HCT116 (cell line): ENCODE data around the gene UVRAG. TPM values are rescaled to one million over a fixed set of nuclear protein-coding genes. Genes with fewer than 3 reads are reported as not detected.

ENCODE experiments used
- ATAC-seq: fragments of 200-7000 bp; cut with Tn5 transposase; 2 replicates; pipeline ENCODE4 v1.9.1; 2020; ENCODE audit warnings: mild to moderate bottlenecking, moderate library complexity
- BruUV-seq: library from RNA; stranded (reverse); fragments of 400-500 nt; replicated peaks from 2 replicates; lab custom pipeline; 2021; lab: Mats Ljungman, UMichigan
- CTCF ChIA-PET: fragments of 300-600 bp; sonication (Branson Sonifier 250); formaldehyde crosslinking; loops from one replicate; lab custom pipeline; 2021; ENCODE audit warnings: antibody characterized with exemption; lab: Charles Lee
- POLR2A ChIA-PET: fragments of 300-600, 350-600 bp; sonication (Branson Sonifier 250); formaldehyde crosslinking; loops from one replicate; lab custom pipeline; 2021; ENCODE audit warnings: antibody characterized with exemption; lab: Charles Lee
- RAD21 ChIA-PET, 2 experiments: fragments of 300-600 bp; sonication (Branson Sonifier 250); formaldehyde crosslinking; loops; one replicate each; lab custom pipeline; 2023; ENCODE audit warnings: low total read pairs in 2 of 2; ENCODE audit not compliant: uncharacterized antibody in 2 of 2, unreplicated experiment in 2 of 2, low non-redundant PET in 1 of 2; lab: Charles Lee
- DNase-seq: peaks from one replicate; pipeline ENCODE4 v3.0.0-alpha.2; 2010; ENCODE audit warnings: low read depth, low spot score
- H2AFZ ChIP-seq: fragments of 200-600 bp; shearing (Covaris generic), sonication (generic); 2 replicates; pipeline ENCODE4 v1.6.1; 2017; ENCODE audit warnings: low read depth, mixed run types, mixed read lengths, antibody characterized with exemption, low read length; ENCODE audit not compliant: poor library complexity, severe bottlenecking
- H3K27ac ChIP-seq: 2 replicates; pipeline ENCODE4 v1.5.1; 2012; ENCODE audit warnings: low read depth, low read length
- H3K27me3 ChIP-seq: fragments of 200-600 bp; sonication (generic); 2 replicates; pipeline ENCODE4 v1.6.1; 2016; ENCODE audit warnings: mixed run types, low read length, mixed read lengths; ENCODE audit not compliant: insufficient read depth
- H3K36me3 ChIP-seq, 2 experiments: fragments of 200-500 bp in 1 of 2; fragments of 200-600 bp in 1 of 2; sonication (Bioruptor generic) in 1 of 2; sonication (generic) in 1 of 2; 2 replicates each; pipeline versions ENCODE4 v1.5.1 to v1.6.1; 2014 to 2016; ENCODE audit warnings: low read length in 2 of 2, inconsistent platforms in 1 of 2, mixed read lengths in 1 of 2, mixed run types in 1 of 2; ENCODE audit not compliant: insufficient read depth in 2 of 2, control insufficient read depth in 1 of 2
- H3K4me1 ChIP-seq, 2 experiments: fragments of 200-600 bp in 1 of 2; sonication (generic) in 1 of 2; 2 replicates each; pipeline versions ENCODE4 v1.5.1 to v1.6.1; 2012 to 2017; ENCODE audit warnings: low read length in 2 of 2, inconsistent platforms in 1 of 2, mild to moderate bottlenecking in 1 of 2, mixed read lengths in 1 of 2, mixed run types in 1 of 2, moderate library complexity in 1 of 2; ENCODE audit not compliant: insufficient read depth in 2 of 2, control insufficient read depth in 1 of 2
- H3K4me2 ChIP-seq: fragments of 200-600 bp; sonication (generic); 2 replicates; pipeline ENCODE4 v1.6.1; 2017; ENCODE audit warnings: mixed run types, low read length, mixed read lengths
- H3K4me3 ChIP-seq, 2 experiments: fragments of 200-600 bp in 1 of 2; sonication (generic) in 1 of 2; replicated peaks in 1 of 2; 2 replicates each; pipeline ENCODE4 v1.5.1; 2011 to 2016; ENCODE audit warnings: low read length in 2 of 2, control low read depth in 1 of 2, low read depth in 1 of 2, mild to moderate bottlenecking in 1 of 2, mixed read lengths in 1 of 2, mixed run types in 1 of 2
- H3K79me2 ChIP-seq: fragments of 200-600 bp; sonication (generic); 2 replicates; pipeline ENCODE4 v1.6.1; 2017; ENCODE audit warnings: mild to moderate bottlenecking, mixed run types, low read length, moderate library complexity, mixed read lengths; ENCODE audit not compliant: insufficient read depth
- H3K9ac ChIP-seq: fragments of 200-600 bp; sonication (generic); 2 replicates; pipeline ENCODE4 v1.6.1; 2016; ENCODE audit warnings: low read length, mixed read lengths
- H3K9me2 ChIP-seq: fragments of 200-600 bp; sonication (generic), shearing (Covaris generic); 2 replicates; pipeline ENCODE4 v1.6.1; 2017; ENCODE audit warnings: mixed run types, mild to moderate bottlenecking, moderate library complexity; ENCODE audit not compliant: insufficient read depth
- H3K9me3 ChIP-seq, 2 experiments: fragments of 200-500 bp in 1 of 2; fragments of 200-600 bp in 1 of 2; sonication (Bioruptor generic) in 1 of 2; sonication (generic) in 1 of 2; 2 replicates each; pipeline ENCODE4 v1.6.1; 2014 to 2017; ENCODE audit warnings: low read length in 2 of 2, mixed read lengths in 2 of 2, inconsistent platforms in 1 of 2, low read depth in 1 of 2, mild to moderate bottlenecking in 1 of 2, mixed run types in 1 of 2, moderate library complexity in 1 of 2; ENCODE audit not compliant: control insufficient read depth in 1 of 2, insufficient read depth in 1 of 2
- H4K20me1 ChIP-seq: fragments of 200-600 bp; sonication (generic), shearing (Covaris generic); 2 replicates; pipeline ENCODE4 v1.6.1; 2017; ENCODE audit warnings: mixed run types, mild to moderate bottlenecking, moderate library complexity; ENCODE audit not compliant: insufficient read depth
- CTCF ChIP-seq, 3 experiments: fragments of 200-600 bp in 1 of 3; sonication (generic) in 1 of 3; IDR thresholded peaks in 2 of 3; conservative IDR thresholded peaks in 1 of 3; 2 replicates each; pipeline ENCODE4 v1.5.1; 2012 to 2017; ENCODE audit warnings: low read depth in 2 of 3, low read length in 2 of 3, antibody characterized with exemption in 1 of 3, borderline replicate concordance in 1 of 3, control low read depth in 1 of 3, mild to moderate bottlenecking in 1 of 3, mixed read lengths in 1 of 3, mixed run types in 1 of 3, moderate library complexity in 1 of 3; ENCODE audit not compliant: insufficient read depth in 1 of 3
- EGR1 ChIP-seq: IDR thresholded peaks from 2 replicates; pipeline ENCODE4 v1.6.1; 2012; ENCODE audit warnings: low read depth
- ELF1 ChIP-seq: IDR thresholded peaks from 2 replicates; pipeline ENCODE4 v1.6.1; 2012; ENCODE audit warnings: low read depth, borderline replicate concordance
- EZH2 ChIP-seq: fragments of 200-600 bp; sonication (generic); IDR thresholded peaks from 2 replicates; pipeline ENCODE4 v1.6.1; 2017; ENCODE audit warnings: antibody characterized with exemption, mixed run types
- EZH2phosphoT487 ChIP-seq: fragments of 200-600 bp; IDR thresholded peaks from 2 replicates; pipeline ENCODE4 v1.6.1; 2018; ENCODE audit warnings: antibody characterized with exemption, borderline replicate concordance
- FOSL1 ChIP-seq: IDR thresholded peaks from 2 replicates; pipeline ENCODE4 v1.6.1; 2012; ENCODE audit warnings: low read depth
- JUND ChIP-seq: IDR thresholded peaks from 2 replicates; pipeline ENCODE4 v1.6.1; 2012
- POLR2A ChIP-seq: IDR thresholded peaks from 2 replicates; pipeline ENCODE4 v1.7.0; 2011; ENCODE audit warnings: borderline replicate concordance; ENCODE audit not compliant: insufficient read depth, insufficient read length; ENCODE audit errors: extremely low read depth
- POLR2AphosphoS5 ChIP-seq: IDR thresholded peaks from 2 replicates; pipeline ENCODE4 v1.6.1; 2011; ENCODE audit warnings: mild to moderate bottlenecking, low read depth, low read length, moderate library complexity
- RAD21 ChIP-seq: IDR thresholded peaks from 2 replicates; pipeline ENCODE4 v1.6.1; 2012; ENCODE audit warnings: low read depth, mild to moderate bottlenecking
- REST ChIP-seq: IDR thresholded peaks from 2 replicates; pipeline ENCODE4 v1.6.1; 2012; ENCODE audit warnings: low read depth
- SIN3A ChIP-seq: IDR thresholded peaks from 2 replicates; pipeline ENCODE4 v1.6.1; 2012; ENCODE audit warnings: low read depth
- SRF ChIP-seq: IDR thresholded peaks from 2 replicates; pipeline ENCODE4 v1.6.1; 2012; ENCODE audit warnings: low read depth
- TCF7L2 ChIP-seq: IDR thresholded peaks from 2 replicates; pipeline ENCODE4 v1.7.0; 2011; ENCODE audit warnings: borderline replicate concordance, inconsistent platforms; ENCODE audit not compliant: insufficient read depth, insufficient read length; ENCODE audit errors: extremely low read depth
- intact Hi-C: fragments of 100-400 bp; cut with micrococcal nuclease; formaldehyde crosslinking; loops from 2 replicates; pipeline ENCODE4 v1.10.0; 2022
- total RNA-seq: library from RNA; stranded (reverse); gene quantifications from one replicate; pipeline ENCODE4 v1.2.1, GENCODE V29; 2021; ENCODE audit not compliant: unreplicated experiment

The UVRAG gene
- total RNA-seq, 1 experiment from 2014 or later: 12.3 TPM

- ATAC-seq: no peak
- H3K36me3 ChIP-seq: no peaks in the 10 kb centered on the region
- DNase-seq: no peak
- ChIA-PET RAD21 (interaction anchor here in 1 of 2 experiments (0.6 kb wide), 1 partner anchor 693 kb away, joined by 8 read pairs; no protein-coding TSS in a partner anchor), POLR2A (no interaction called here), CTCF (no interaction called here)
- no peak for TF ChIP-seq TCF7L2
- TF ChIP-seq SRF: no peak
- TF ChIP-seq EGR1: no peak
- TF ChIP-seq RAD21: no peak
- TF ChIP-seq ELF1: no peak
- no peak for TF ChIP-seq EZH2phosphoT487
- no peak for TF ChIP-seq JUND
- TF ChIP-seq FOSL1: no peak
- no peak for TF ChIP-seq REST
- TF ChIP-seq POLR2AphosphoS5: no peak
- TF ChIP-seq EZH2: no peak
- TF ChIP-seq CTCF (IDR thresholded peaks at IDR 0.05 in 2 of 3, conservative IDR thresholded peaks at IDR 0.05 in 1 of 3; ENCODE audit: borderline replicate concordance in 1 of 3, insufficient read depth in 1 of 3, low read depth in 2 of 3, low read length in 2 of 3): no peak
- no peak for TF ChIP-seq SIN3A
- no peak for TF ChIP-seq POLR2A
- no peaks in the 10 kb centered on the region for H3K9me2 ChIP-seq
- H4K20me1 ChIP-seq: no peaks in the 10 kb centered on the region
- no peaks in the 10 kb centered on the region for H3K4me1 ChIP-seq
- H3K4me2 ChIP-seq: no peak overlapping the region
- no peaks in the 10 kb centered on the region for H3K9me3 ChIP-seq
- H3K27me3 ChIP-seq: no peaks in the 10 kb centered on the region
- H3K27ac ChIP-seq: no peak overlapping the region
- H3K4me3 ChIP-seq: no peak overlapping the region
- no TSS peak for BruUV-seq
- H3K9ac ChIP-seq: no peak overlapping the region
- intact Hi-C loops: no loop called here
- H3K79me2 ChIP-seq: peaks cover 9% of the 10 kb centered on the region
- H2AFZ ChIP-seq: no peak overlapping the region
Observed at GRCh38 chr11:75823946-75824345, 8.9 kb downstream of the UVRAG start.
